ENCODE measurements around the gene DSCAML1. TPM values are rescaled to one million over a fixed set of nuclear protein-coding genes. Genes with fewer than 3 reads are reported as not detected.

Gene DSCAML1
- total RNA-seq, 1 donor from 2014 or later, result 0.09 TPM

GRCh38 chr11:117442049-117442868 is 354.8 kb downstream of the DSCAML1 start:
- peaks cover 20% of the 10 kb centered on the region for H3K4me1 Mint-ChIP-seq
- H3K9me3 Mint-ChIP-seq, result no peaks in the 10 kb centered on the region
- H3K36me3 Mint-ChIP-seq (ENCODE audit: low read depth), result no peaks in the 10 kb centered on the region
- TF ChIP-seq CTCF (conservative IDR thresholded peaks at IDR 0.05), result no peak
- DNase-seq (ENCODE audit: low read depth, low spot score), result no peak
- peaks cover 15% of the 10 kb centered on the region for H3K27me3 Mint-ChIP-seq (ENCODE audit: low read depth)
- H3K4me3 Mint-ChIP-seq, result no peak overlapping the region
- no peak overlapping the region for H3K27ac Mint-ChIP-seq (ENCODE audit: unreplicated experiment)

- no peaks in the 10 kb centered on the region for H3K9me3 Mint-ChIP-seq
These were observed 355.7 kb downstream of the DSCAML1 start for GRCh38 chr11:117441146-117441975.

GRCh38 chr11:117440258-117440657 is 356.8 kb downstream of the DSCAML1 start:
- no peak overlapping the region for H3K4me3 Mint-ChIP-seq
- no peak for DNase-seq (ENCODE audit: low read depth, low spot score)
- no peak for TF ChIP-seq CTCF (conservative IDR thresholded peaks at IDR 0.05)
- H3K36me3 Mint-ChIP-seq (ENCODE audit: low read depth), result no peaks in the 10 kb centered on the region
- no peak overlapping the region for H3K27ac Mint-ChIP-seq (ENCODE audit: unreplicated experiment)
- no peaks in the 10 kb centered on the region for H3K9me3 Mint-ChIP-seq
- peaks cover 20% of the 10 kb centered on the region for H3K4me1 Mint-ChIP-seq
- peaks cover 23% of the 10 kb centered on the region for H3K27me3 Mint-ChIP-seq (ENCODE audit: low read depth)

More at GRCh38 chr11:117441146-117441975, 355.7 kb downstream of the DSCAML1 start:
- peaks cover 18% of the 10 kb centered on the region for H3K27me3 Mint-ChIP-seq (ENCODE audit: low read depth)
- H3K27ac Mint-ChIP-seq (ENCODE audit: unreplicated experiment), result no peak overlapping the region
- no peak for DNase-seq (ENCODE audit: low read depth, low spot score)
- H3K4me3 Mint-ChIP-seq, result no peak overlapping the region
- peaks cover 20% of the 10 kb centered on the region for H3K4me1 Mint-ChIP-seq
- no peaks in the 10 kb centered on the region for H3K36me3 Mint-ChIP-seq (ENCODE audit: low read depth)
- TF ChIP-seq CTCF (conservative IDR thresholded peaks at IDR 0.05), result no peak

- Mint-ChIP-seq H3K4me1 (peaks cover 14% of the 10 kb centered on the region), H3K36me3 (ENCODE audit: low read depth) (no peaks in the 10 kb centered on the region), H3K9me3 (no peaks in the 10 kb centered on the region), H3K4me3 (no peak overlapping the region), H3K27ac (ENCODE audit: unreplicated experiment) (no peak overlapping the region), H3K27me3 (ENCODE audit: low read depth) (peaks cover 22% of the 10 kb centered on the region)
- no peak for DNase-seq (ENCODE audit: low read depth, low spot score)
- no peak for TF ChIP-seq CTCF (conservative IDR thresholded peaks at IDR 0.05)
These were observed 357.8 kb downstream of the DSCAML1 start for GRCh38 chr11:117439256-117439655.

GRCh38 chr11:117438371-117439000 is 358.5 kb downstream of the DSCAML1 start:
- peaks cover 14% of the 10 kb centered on the region for H3K27me3 Mint-ChIP-seq (ENCODE audit: low read depth)
- DNase-seq (ENCODE audit: low read depth, low spot score), result no peak
- H3K27ac Mint-ChIP-seq (ENCODE audit: unreplicated experiment), result no peak overlapping the region
- no peak overlapping the region for H3K4me3 Mint-ChIP-seq
- peaks cover 6% of the 10 kb centered on the region for H3K4me1 Mint-ChIP-seq
- no peaks in the 10 kb centered on the region for H3K36me3 Mint-ChIP-seq (ENCODE audit: low read depth)
- no peaks in the 10 kb centered on the region for H3K9me3 Mint-ChIP-seq
- TF ChIP-seq CTCF (conservative IDR thresholded peaks at IDR 0.05), result no peak

Data from neural crest cell (in vitro differentiated cells).